Transverse colon (tissue), 4 donors: ENCODE measurements around the gene GAP43.

Experiments used
- CTCF ChIP-seq, 5 experiments: fragments of 200-600 bp in 3 of 5; fragments of 450-650 bp in 2 of 5; sonication (generic) in 3 of 5; IDR thresholded peaks; 1 replicate in 2 of 5; 2 replicates in 3 of 5; pipeline ENCODE4 v1.5.1; 2016 to 2017; ENCODE audit warnings: antibody characterized with exemption in 5 of 5, inconsistent platforms in 3 of 5, mild to moderate bottlenecking in 2 of 5, moderate library complexity in 1 of 5
- POLR2A ChIP-seq: fragments of 450-650 bp; IDR thresholded peaks from one replicate; pipeline ENCODE4 v1.6.1; 2016; ENCODE audit warnings: antibody characterized with exemption, mild to moderate bottlenecking, moderate library complexity
- POLR2AphosphoS5 ChIP-seq, 3 donors: sonication (generic); formaldehyde crosslinking; IDR thresholded peaks; one replicate each; pipeline ENCODE4 v1.6.1; 2016; ENCODE audit warnings: antibody characterized with exemption in 3 of 3

- TF ChIP-seq CTCF (IDR thresholded peaks at IDR 0.05) (no peak), POLR2AphosphoS5 (IDR thresholded peaks at IDR 0.05) (no peak), POLR2A (no peak)
Observed at GRCh38 chr3:115698851-115699591, 75.7 kb downstream of the GAP43 start.
